ENCODE measurements around the gene RASA3. TPM values are rescaled to one million over a fixed set of nuclear protein-coding genes. Genes with fewer than 3 reads are reported as not detected.

Gene RASA3
- total RNA-seq, 4 donors from 2014 or later = 29.5 to 38.1 (median 34.6) TPM

GRCh38 chr13:114008964-114009589 lies 123.3 kb downstream of the RASA3 start:
- H3K27ac ChIP-seq (replicated peaks in 1 of 4) = no peak overlapping the region
- H3K36me3 ChIP-seq = peaks cover 15 to 61% (median 43%) of the 10 kb centered on the region in 4 donors
- WGBS = 96% methylated on average over 23 of the region's 33 CpGs
- no peaks in the 10 kb centered on the region for H3K4me1 ChIP-seq
- intact Hi-C loops (cut with DNase I) = no loop called here
- no peak for DNase-seq (ENCODE audit: extremely low spot score)
- H3K9me3 ChIP-seq = no peaks in the 10 kb centered on the region
- TF ChIP-seq CTCF (IDR thresholded peaks at IDR 0.05) = no peak
- no peaks in the 10 kb centered on the region for H3K27me3 ChIP-seq
- H3K4me3 ChIP-seq = no peak overlapping the region

- H3K36me3 ChIP-seq = peaks cover 15 to 63% (median 47%) of the 10 kb centered on the region in 4 donors
- 85% methylated on average over 11 of the region's 12 CpGs for WGBS
- H3K27ac ChIP-seq (replicated peaks in 1 of 4) = no peak overlapping the region
- TF ChIP-seq CTCF (IDR thresholded peaks at IDR 0.05) (no peak), EP300 (IDR thresholded peaks at IDR 0.05) (no peak), POLR2AphosphoS5 (IDR thresholded peaks at IDR 0.05) (no peak), POLR2A (IDR thresholded peaks at IDR 0.05; ENCODE audit: low read depth) (no peak)
- no peaks in the 10 kb centered on the region for H3K4me1 ChIP-seq
- no peak overlapping the region for H3K4me3 ChIP-seq
- DNase-seq (ENCODE audit: extremely low spot score) = no peak
- H3K27me3 ChIP-seq = no peaks in the 10 kb centered on the region
- intact Hi-C loops (cut with DNase I) = no loop called here
- H3K9me3 ChIP-seq = no peaks in the 10 kb centered on the region
Measured at GRCh38 chr13:114007566-114007965, 124.9 kb downstream of the RASA3 start.

- no peaks in the 10 kb centered on the region for H3K27me3 ChIP-seq
- H3K4me1 ChIP-seq = no peaks in the 10 kb centered on the region
- no peak overlapping the region for H3K27ac ChIP-seq (replicated peaks in 1 of 4)
- no peak for DNase-seq (ENCODE audit: extremely low spot score)
- TF ChIP-seq POLR2A (IDR thresholded peaks at IDR 0.05; ENCODE audit: low read depth) (no peak), EP300 (IDR thresholded peaks at IDR 0.05) (no peak), CTCF (IDR thresholded peaks at IDR 0.05) (no peak), POLR2AphosphoS5 (IDR thresholded peaks at IDR 0.05) (no peak)
- no peaks in the 10 kb centered on the region for H3K9me3 ChIP-seq
- intact Hi-C loops (cut with DNase I) = no loop called here
- H3K4me3 ChIP-seq = no peak overlapping the region
- peaks cover 14 to 64% (median 39%) of the 10 kb centered on the region in 4 donors for H3K36me3 ChIP-seq
- WGBS = 87% methylated on average over 15 of the region's 15 CpGs
Measured at GRCh38 chr13:114005206-114005724, 127.2 kb downstream of the RASA3 start.

- peaks cover 10 to 60% (median 34%) of the 10 kb centered on the region in 4 donors for H3K36me3 ChIP-seq
- DNase-seq (ENCODE audit: extremely low spot score) = peak; percentile 94
- H3K27me3 ChIP-seq = no peaks in the 10 kb centered on the region
- intact Hi-C loops (cut with DNase I) = no loop called here
- H3K27ac ChIP-seq (replicated peaks in 1 of 4) = no peak overlapping the region
- H3K4me3 ChIP-seq = no peak overlapping the region
- no peaks in the 10 kb centered on the region for H3K9me3 ChIP-seq
- 84% methylated on average over 41 of the region's 41 CpGs for WGBS
- TF ChIP-seq EP300 (IDR thresholded peaks at IDR 0.05) (no peak), CTCF (IDR thresholded peaks at IDR 0.05) (no peak), POLR2AphosphoS5 (IDR thresholded peaks at IDR 0.05) (no peak), POLR2A (IDR thresholded peaks at IDR 0.05; ENCODE audit: low read depth) (no peak)
- H3K4me1 ChIP-seq = no peaks in the 10 kb centered on the region
Measured at GRCh38 chr13:114004420-114005205, 127.8 kb downstream of the RASA3 start.

All from esophagus muscularis mucosa (tissue), 4 donors.